ENCODE data around the gene TLL2.

The TLL2 gene

GRCh38 chr10:96446966-96447596, 66.6 kb downstream of the TLL2 start:
- Histone ChIP-seq H3K27me3 (ENCODE audit: control insufficient read depth in 1 of 2, insufficient read depth in 2 of 2, low read length in 2 of 2) (peaks cover 2% of the 10 kb centered on the region in 2 donors), H3K9me3 (ENCODE audit: control insufficient read depth in 2 of 2, low read length in 2 of 2) (no peaks in the 10 kb centered on the region), H3K27ac (ENCODE audit: low read length) (no peak overlapping the region), H3K9ac (ENCODE audit: low read length in 2 of 2) (no peak overlapping the region), H3K4me3 (ENCODE audit: low read length in 2 of 2) (no peak overlapping the region), H3K4me1 (ENCODE audit: control insufficient read depth, insufficient read depth, low read length) (no peaks in the 10 kb centered on the region), H3K36me3 (ENCODE audit: control insufficient read depth in 2 of 2, insufficient read depth in 2 of 2, low read length in 2 of 2) (no peaks in the 10 kb centered on the region)

DNA sequence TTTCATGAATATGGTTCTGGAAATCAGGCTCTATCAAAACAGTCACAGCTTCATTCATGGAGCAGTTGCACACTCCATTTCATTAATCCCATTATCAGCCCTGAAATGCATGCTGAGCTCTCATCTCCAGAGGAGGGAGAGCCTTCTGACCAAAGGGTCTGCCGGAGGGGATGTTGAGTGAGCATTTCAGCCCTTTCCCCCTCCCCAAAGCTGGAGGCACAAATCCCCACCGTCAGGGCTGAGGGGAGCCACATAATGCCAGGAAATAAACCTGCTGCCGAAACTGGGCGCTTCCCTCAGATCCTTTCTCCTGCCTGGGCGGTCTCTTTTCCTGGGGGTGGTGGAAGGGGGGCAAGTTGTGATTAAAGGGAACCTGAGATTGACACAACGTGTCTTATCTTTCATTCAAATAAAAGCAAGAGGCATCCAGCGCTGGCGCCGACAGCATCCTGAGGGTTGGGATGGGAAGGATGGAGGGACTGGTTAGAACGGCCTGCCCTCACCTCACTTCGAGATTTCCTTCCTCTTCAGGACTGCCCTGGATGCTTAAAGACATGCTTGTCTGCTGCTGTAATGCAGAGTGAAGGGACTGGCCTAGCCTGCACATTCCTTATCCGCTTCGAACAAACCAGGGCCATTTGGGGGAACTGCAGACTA, 71.6 kb downstream of the TLL2 start:
- no peak overlapping the region for H3K27ac ChIP-seq (ENCODE audit: low read length)
- no peaks in the 10 kb centered on the region for H3K9me3 ChIP-seq (ENCODE audit: control insufficient read depth in 2 of 2, low read length in 2 of 2)
- no peaks in the 10 kb centered on the region for H3K36me3 ChIP-seq (ENCODE audit: control insufficient read depth in 2 of 2, insufficient read depth in 2 of 2, low read length in 2 of 2)
- no peak overlapping the region for H3K4me3 ChIP-seq (ENCODE audit: low read length in 2 of 2)
- H3K27me3 ChIP-seq (ENCODE audit: control insufficient read depth in 1 of 2, insufficient read depth in 2 of 2, low read length in 2 of 2) = peaks cover 0 to 2% of the 10 kb centered on the region in 2 donors
- no peak overlapping the region for H3K9ac ChIP-seq (ENCODE audit: low read length in 2 of 2)
- H3K4me1 ChIP-seq (ENCODE audit: control insufficient read depth, insufficient read depth, low read length) = peaks cover 10% of the 10 kb centered on the region

- no peaks in the 10 kb centered on the region for H3K9me3 ChIP-seq (ENCODE audit: control insufficient read depth in 2 of 2, low read length in 2 of 2)
- peaks cover 0 to 2% of the 10 kb centered on the region in 2 donors for H3K27me3 ChIP-seq (ENCODE audit: control insufficient read depth in 1 of 2, insufficient read depth in 2 of 2, low read length in 2 of 2)
- H3K36me3 ChIP-seq (ENCODE audit: control insufficient read depth in 2 of 2, insufficient read depth in 2 of 2, low read length in 2 of 2) = no peaks in the 10 kb centered on the region
- H3K4me3 ChIP-seq (ENCODE audit: low read length in 2 of 2) = no peak overlapping the region
- H3K4me1 ChIP-seq (ENCODE audit: control insufficient read depth, insufficient read depth, low read length) = peaks cover 10% of the 10 kb centered on the region
- no peak overlapping the region for H3K9ac ChIP-seq (ENCODE audit: low read length in 2 of 2)
- H3K27ac ChIP-seq (ENCODE audit: low read length) = no peak overlapping the region
These were observed 72.3 kb downstream of the TLL2 start for GRCh38 chr10:96441322-96441885.

- Histone ChIP-seq H3K27me3 (ENCODE audit: control insufficient read depth in 1 of 2, insufficient read depth in 2 of 2, low read length in 2 of 2) (peaks cover 0 to 2% of the 10 kb centered on the region in 2 donors), H3K36me3 (ENCODE audit: control insufficient read depth in 2 of 2, insufficient read depth in 2 of 2, low read length in 2 of 2) (no peaks in the 10 kb centered on the region), H3K9me3 (ENCODE audit: control insufficient read depth in 2 of 2, low read length in 2 of 2) (no peaks in the 10 kb centered on the region), H3K27ac (ENCODE audit: low read length) (no peak overlapping the region), H3K4me3 (ENCODE audit: low read length in 2 of 2) (no peak overlapping the region), H3K9ac (ENCODE audit: low read length in 2 of 2) (no peak overlapping the region), H3K4me1 (ENCODE audit: control insufficient read depth, insufficient read depth, low read length) (peaks cover 10% of the 10 kb centered on the region)
These were observed 73.1 kb downstream of the TLL2 start for GRCh38 chr10:96440361-96441292.

DNA sequence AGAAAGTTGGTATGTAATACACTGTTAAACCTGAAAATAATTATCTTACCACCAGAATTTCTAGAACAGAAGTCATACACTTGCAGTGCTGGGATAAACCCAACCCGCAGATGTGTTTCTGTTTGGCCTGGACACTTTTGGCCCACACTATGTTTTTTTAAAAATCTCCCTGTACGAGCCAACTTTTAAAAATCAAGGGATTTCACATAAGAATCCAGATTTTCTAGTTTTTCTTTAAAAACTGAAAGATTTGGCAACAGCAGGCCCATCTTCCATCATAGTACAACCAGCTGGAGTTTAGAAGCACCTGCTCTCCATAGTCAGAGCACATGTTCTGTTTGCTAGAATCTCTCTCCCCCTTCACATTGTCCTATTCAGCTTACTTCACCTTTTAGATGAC, 74.0 kb downstream of the TLL2 start:
- Histone ChIP-seq H3K27me3 (ENCODE audit: control insufficient read depth in 1 of 2, insufficient read depth in 2 of 2, low read length in 2 of 2) (no peaks in the 10 kb centered on the region), H3K4me1 (ENCODE audit: control insufficient read depth, insufficient read depth, low read length) (peaks cover 10% of the 10 kb centered on the region), H3K36me3 (ENCODE audit: control insufficient read depth in 2 of 2, insufficient read depth in 2 of 2, low read length in 2 of 2) (no peaks in the 10 kb centered on the region), H3K27ac (ENCODE audit: low read length) (no peak overlapping the region), H3K9ac (ENCODE audit: low read length in 2 of 2) (no peak overlapping the region), H3K9me3 (ENCODE audit: control insufficient read depth in 2 of 2, low read length in 2 of 2) (no peaks in the 10 kb centered on the region), H3K4me3 (ENCODE audit: low read length in 2 of 2) (no peak overlapping the region)

DNA sequence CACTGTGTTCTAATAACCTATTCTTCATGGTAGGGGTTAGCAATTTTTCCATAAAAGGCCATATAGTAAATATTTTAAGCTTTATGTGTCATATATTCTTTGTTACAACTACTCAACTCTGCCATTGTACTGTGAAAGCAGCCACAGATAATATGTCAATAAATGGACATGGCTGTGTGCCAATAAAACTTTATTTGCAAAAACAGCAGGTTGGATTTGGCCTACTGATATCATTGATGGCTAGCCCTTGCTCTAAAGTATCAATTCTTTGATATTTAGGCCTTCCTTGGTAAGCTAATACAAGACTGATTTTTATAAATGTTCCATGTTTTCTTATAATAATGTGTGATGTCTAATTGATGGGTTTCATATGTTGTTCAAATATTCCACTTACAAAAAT, 77.7 kb downstream of the TLL2 start:
- Histone ChIP-seq H3K9ac (ENCODE audit: low read length in 2 of 2) (no peak overlapping the region), H3K4me3 (ENCODE audit: low read length in 2 of 2) (no peak overlapping the region), H3K27me3 (ENCODE audit: control insufficient read depth in 1 of 2, insufficient read depth in 2 of 2, low read length in 2 of 2) (peaks cover 0 to 3% of the 10 kb centered on the region in 2 donors), H3K4me1 (ENCODE audit: control insufficient read depth, insufficient read depth, low read length) (peaks cover 5% of the 10 kb centered on the region), H3K27ac (ENCODE audit: low read length) (no peak overlapping the region), H3K36me3 (ENCODE audit: control insufficient read depth in 2 of 2, insufficient read depth in 2 of 2, low read length in 2 of 2) (no peaks in the 10 kb centered on the region), H3K9me3 (ENCODE audit: control insufficient read depth in 2 of 2, low read length in 2 of 2) (no peaks in the 10 kb centered on the region)

GRCh38 chr10:96431211-96431970, 82.3 kb downstream of the TLL2 start:
- H3K27me3 ChIP-seq (ENCODE audit: control insufficient read depth in 1 of 2, insufficient read depth in 2 of 2, low read length in 2 of 2) = peaks cover 3 to 7% of the 10 kb centered on the region in 2 donors
- peaks cover 0 to 3% of the 10 kb centered on the region in 2 donors for H3K9me3 ChIP-seq (ENCODE audit: control insufficient read depth in 2 of 2, low read length in 2 of 2)
- no peak overlapping the region for H3K9ac ChIP-seq (ENCODE audit: low read length in 2 of 2)
- no peak overlapping the region for H3K4me3 ChIP-seq (ENCODE audit: low read length in 2 of 2)
- H3K27ac ChIP-seq (ENCODE audit: low read length) = no peak overlapping the region
- no peaks in the 10 kb centered on the region for H3K36me3 ChIP-seq (ENCODE audit: control insufficient read depth in 2 of 2, insufficient read depth in 2 of 2, low read length in 2 of 2)
- H3K4me1 ChIP-seq (ENCODE audit: control insufficient read depth, insufficient read depth, low read length) = no peaks in the 10 kb centered on the region

GRCh38 chr10:96427291-96427690, 86.4 kb downstream of the TLL2 start:
- Histone ChIP-seq H3K9ac (ENCODE audit: low read length in 2 of 2) (no peak overlapping the region), H3K4me1 (ENCODE audit: control insufficient read depth, insufficient read depth, low read length) (no peaks in the 10 kb centered on the region), H3K9me3 (ENCODE audit: control insufficient read depth in 2 of 2, low read length in 2 of 2) (peaks cover 0 to 3% of the 10 kb centered on the region in 2 donors), H3K27me3 (ENCODE audit: control insufficient read depth in 1 of 2, insufficient read depth in 2 of 2, low read length in 2 of 2) (peaks cover 3 to 6% of the 10 kb centered on the region in 2 donors), H3K36me3 (ENCODE audit: control insufficient read depth in 2 of 2, insufficient read depth in 2 of 2, low read length in 2 of 2) (no peaks in the 10 kb centered on the region), H3K4me3 (ENCODE audit: low read length in 2 of 2) (no peak overlapping the region), H3K27ac (ENCODE audit: low read length) (no peak overlapping the region)

DNA sequence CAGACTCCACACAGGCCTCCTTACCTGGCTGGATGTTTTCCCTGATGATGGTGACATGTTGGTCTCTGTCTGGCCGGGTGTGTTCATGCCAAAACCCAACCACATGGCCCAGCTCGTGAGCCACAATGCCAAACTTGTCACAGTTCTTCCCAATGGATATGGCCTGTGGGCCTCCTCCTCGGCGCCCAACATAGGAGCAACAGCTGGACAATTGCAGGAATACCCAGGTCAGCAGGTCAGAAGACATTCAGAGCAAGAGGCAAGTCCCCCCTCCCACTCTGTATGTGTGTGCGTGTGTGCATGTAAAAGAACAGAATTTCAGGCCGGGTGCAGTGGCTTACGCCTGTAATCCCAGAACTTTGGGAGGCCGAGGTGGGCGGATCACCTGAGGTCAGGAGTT, 91.2 kb downstream of the TLL2 start:
- Histone ChIP-seq H3K4me3 (ENCODE audit: low read length in 2 of 2) (no peak overlapping the region), H3K27ac (ENCODE audit: low read length) (no peak overlapping the region), H3K36me3 (ENCODE audit: control insufficient read depth in 2 of 2, insufficient read depth in 2 of 2, low read length in 2 of 2) (no peaks in the 10 kb centered on the region), H3K9ac (ENCODE audit: low read length in 2 of 2) (no peak overlapping the region), H3K9me3 (ENCODE audit: control insufficient read depth in 2 of 2, low read length in 2 of 2) (no peaks in the 10 kb centered on the region), H3K27me3 (ENCODE audit: control insufficient read depth in 1 of 2, insufficient read depth in 2 of 2, low read length in 2 of 2) (peaks cover 0 to 5% of the 10 kb centered on the region in 2 donors), H3K4me1 (ENCODE audit: control insufficient read depth, insufficient read depth, low read length) (no peaks in the 10 kb centered on the region)

DNA sequence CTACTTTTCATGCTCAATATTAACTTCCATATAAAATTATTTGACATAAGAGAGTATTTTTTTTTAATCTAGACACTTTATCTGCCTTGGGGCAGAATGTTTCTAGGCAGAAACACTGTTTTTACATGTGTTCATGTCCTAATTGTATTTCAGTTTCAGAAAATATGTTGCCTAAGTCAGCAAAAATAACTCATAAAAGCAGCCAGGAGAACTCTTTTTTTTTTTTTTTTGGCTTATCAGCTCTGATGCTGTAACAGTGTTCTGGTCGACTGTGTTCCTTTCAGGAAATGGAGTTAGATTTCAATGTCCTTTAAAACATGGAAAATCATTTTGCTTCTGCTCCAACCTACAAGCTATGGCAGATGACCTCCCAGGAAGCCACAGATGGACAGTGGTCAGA, 91.7 kb downstream of the TLL2 start:
- peaks cover 0 to 8% of the 10 kb centered on the region in 2 donors for H3K27me3 ChIP-seq (ENCODE audit: control insufficient read depth in 1 of 2, insufficient read depth in 2 of 2, low read length in 2 of 2)
- H3K9me3 ChIP-seq (ENCODE audit: control insufficient read depth in 2 of 2, low read length in 2 of 2) = no peaks in the 10 kb centered on the region
- no peak overlapping the region for H3K27ac ChIP-seq (ENCODE audit: low read length)
- H3K4me1 ChIP-seq (ENCODE audit: control insufficient read depth, insufficient read depth, low read length) = no peaks in the 10 kb centered on the region
- H3K4me3 ChIP-seq (ENCODE audit: low read length in 2 of 2) = no peak overlapping the region
- H3K36me3 ChIP-seq (ENCODE audit: control insufficient read depth in 2 of 2, insufficient read depth in 2 of 2, low read length in 2 of 2) = no peaks in the 10 kb centered on the region
- H3K9ac ChIP-seq (ENCODE audit: low read length in 2 of 2) = no peak overlapping the region
